ENCODE measurements around the gene RSPRY1. TPM values are rescaled to one million over a fixed set of nuclear protein-coding genes. Genes with fewer than 3 reads are reported as not detected.
A peak's percentile ranks its signal among the peaks of the same experiment; 100 is the strongest.

The RSPRY1 gene
- total and polyA plus RNA-seq, 2 of the 8 experiments (the other 6 are each of a cell fraction or from before 2014, with no cell fraction given), result 11.5 to 32.5 TPM

- TF ChIP-seq NRF1 (IDR thresholded peaks at IDR 0.05; ENCODE audit: low read depth, low read length), result no peak
- TF ChIP-seq ATF2 (IDR thresholded peaks at IDR 0.05; ENCODE audit: low read length), result no peak
- peak; percentile 16 for TF ChIP-seq ASH2L (IDR thresholded peaks at IDR 0.05; ENCODE audit: low read length)
- no peak for TF ChIP-seq SUZ12 (IDR thresholded peaks at IDR 0.05; ENCODE audit: low read length)
- no peak for TF ChIP-seq CHD1 (IDR thresholded peaks at IDR 0.05; ENCODE audit: low read depth, low read length)
- TF ChIP-seq KDM4A (IDR thresholded peaks at IDR 0.05; ENCODE audit: low read depth, low read length, severe bottlenecking), result peak; percentile 30
- no peak for TF ChIP-seq GABPA (IDR thresholded peaks at IDR 0.05; ENCODE audit: borderline replicate concordance, insufficient read depth, low read length)
- TF ChIP-seq CBX8 (IDR thresholded peaks at IDR 0.05; ENCODE audit: borderline replicate concordance, low read depth, low read length), result no peak
- TF ChIP-seq TAF7 (optimal IDR thresholded peaks at IDR 0.05; ENCODE audit: borderline replicate concordance, low read depth, low read length), result no peak
- TF ChIP-seq EP300 (IDR thresholded peaks at IDR 0.05; ENCODE audit: borderline replicate concordance in 1 of 2, low read depth in 2 of 2, low read length in 2 of 2), result no peak
- TF ChIP-seq BCL11A (IDR thresholded peaks at IDR 0.05; ENCODE audit: low read depth in 2 of 2, low read length in 2 of 2), result no peak
- peak; percentile 1 for TF ChIP-seq SAP30 (IDR thresholded peaks at IDR 0.05; ENCODE audit: insufficient read depth, insufficient replicate concordance, low read length)
- no peak for TF ChIP-seq CTBP2 (IDR thresholded peaks at IDR 0.05; ENCODE audit: borderline replicate concordance, insufficient read depth, insufficient read length, low read length)
- TF ChIP-seq SIN3A (conservative IDR thresholded peaks at IDR 0.05 in 1 of 2, IDR thresholded peaks at IDR 0.05 in 1 of 2; ENCODE audit: low read depth in 1 of 2, low read length in 2 of 2), result 0 out of 4 replicates have a peak, but pooled peaks of 1 of the 2 experiments have one; percentile 18
- no peak for TF ChIP-seq CBX5 (IDR thresholded peaks at IDR 0.05; ENCODE audit: low read depth, low read length)
- TF ChIP-seq SIRT6 (IDR thresholded peaks at IDR 0.05; ENCODE audit: low read length), result no peak
Observed at GRCh38 chr16:57186872-57187854, 1.0 kb downstream of the RSPRY1 start (continued).

Measured in H1 (cell line).